H1 (cell line): ENCODE measurements around the gene CAMTA1. TPM values are rescaled to one million over a fixed set of nuclear protein-coding genes. Genes with fewer than 3 reads are reported as not detected.

ENCODE experiments used
- CTCF ChIA-PET: fragments of 300-600 bp; sonication (Branson Sonifier 250); formaldehyde crosslinking; loops from one replicate; lab custom pipeline; 2021; ENCODE audit not compliant: partially characterized antibody; lab: Charles Lee
- POLR2A ChIA-PET: fragments of 300-600 bp; sonication (Branson Sonifier 250); formaldehyde crosslinking; loops from one replicate; lab custom pipeline; 2021; ENCODE audit warnings: inconsistent platforms; ENCODE audit not compliant: partially characterized antibody; lab: Charles Lee
- DNase-seq, 2 experiments: peaks; one replicate each; pipeline versions ENCODE4 v3.0.0 to v3.0.0-alpha.2; 2010 to 2022; ENCODE audit warnings: low spot score in 2 of 2, low read depth in 1 of 2, mixed read lengths in 1 of 2
- FAIRE-seq: peaks from 2 replicates; lab custom pipeline; 2011; peaks lifted over from hg19 to GRCh38; lab: Jason Lieb, UNC
- H2AFZ ChIP-seq: 2 replicates; pipeline ENCODE4 v1.8.1; 2012; ENCODE audit warnings: low read length, inconsistent platforms
- H2AK5ac ChIP-seq: 2 replicates; pipeline ENCODE4 v1.6.1; 2013; ENCODE audit warnings: low read depth, low read length
- H2BK120ac ChIP-seq: replicated peaks from 2 replicates; pipeline ENCODE3; 2013; ENCODE audit warnings: low read depth, low read length, inconsistent platforms
- H2BK12ac ChIP-seq: 2 replicates; pipeline ENCODE4 v1.6.1; 2013; ENCODE audit warnings: low read depth, low read length
- H2BK15ac ChIP-seq: 2 replicates; pipeline ENCODE4 v1.6.1; 2013; ENCODE audit warnings: low read length
- H2BK20ac ChIP-seq: 2 replicates; pipeline ENCODE4 v1.6.1; 2013; ENCODE audit warnings: low read length
- H2BK5ac ChIP-seq: 2 replicates; pipeline ENCODE4 v1.6.1; 2013; ENCODE audit warnings: low read depth, low read length
- H3K14ac ChIP-seq: 2 replicates; pipeline ENCODE4 v1.6.1; 2013; ENCODE audit warnings: inconsistent platforms; ENCODE audit not compliant: insufficient read length
- H3K18ac ChIP-seq: 2 replicates; pipeline ENCODE4 v1.6.1; 2013; ENCODE audit warnings: low read length; ENCODE audit errors: extremely low read depth
- H3K23ac ChIP-seq: 2 replicates; pipeline ENCODE4 v1.6.1; 2013; ENCODE audit warnings: inconsistent platforms; ENCODE audit not compliant: insufficient read length
- H3K23me2 ChIP-seq: 2 replicates; pipeline ENCODE4 v1.6.1; 2013; ENCODE audit warnings: low read depth, low read length
- H3K27ac ChIP-seq: 2 replicates; pipeline ENCODE4 v1.6.1; 2011; ENCODE audit warnings: low read depth, low read length, inconsistent platforms
- H3K27me3 ChIP-seq, 4 experiments: replicated peaks in 1 of 4; 1 replicate in 1 of 4; 2 replicates in 3 of 4; pipeline versions ENCODE4 v1.6.1 to v1.8.1; 2011 to 2013; ENCODE audit warnings: low read length in 3 of 4, mild to moderate bottlenecking in 3 of 4, inconsistent platforms in 2 of 4, mixed read lengths in 2 of 4, moderate library complexity in 1 of 4; ENCODE audit not compliant: control insufficient read depth in 3 of 4, insufficient read depth in 3 of 4; ENCODE audit errors: extremely low read depth in 1 of 4
- H3K36me3 ChIP-seq, 4 experiments: 2 replicates each; pipeline versions ENCODE4 v1.6.1 to v1.8.1; 2011 to 2013; ENCODE audit warnings: mild to moderate bottlenecking in 4 of 4, low read length in 3 of 4, moderate library complexity in 2 of 4, control low read depth in 1 of 4, inconsistent platforms in 1 of 4; ENCODE audit not compliant: insufficient read depth in 4 of 4, control insufficient read depth in 2 of 4
- H3K4ac ChIP-seq: replicated peaks from 2 replicates; pipeline ENCODE3; 2013; ENCODE audit warnings: low read length, low read depth, mixed read lengths, inconsistent platforms; ENCODE audit not compliant: insufficient read length
- H3K4me1 ChIP-seq, 4 experiments: replicated peaks in 1 of 4; 1 replicate in 1 of 4; 2 replicates in 3 of 4; pipeline versions ENCODE4 v1.6.1 to v1.8.1; 2011 to 2013; ENCODE audit warnings: low read length in 3 of 4, inconsistent platforms in 2 of 4, mixed read lengths in 1 of 4; ENCODE audit not compliant: insufficient read depth in 4 of 4, control insufficient read depth in 3 of 4
- H3K4me2 ChIP-seq, 2 experiments: 2 replicates each; pipeline versions ENCODE4 v1.6.1 to v1.8.1; 2011 to 2013; ENCODE audit warnings: low read depth in 2 of 2, low read length in 2 of 2, control low read depth in 1 of 2, inconsistent platforms in 1 of 2, mild to moderate bottlenecking in 1 of 2; ENCODE audit not compliant: insufficient read depth in 1 of 2
- H3K4me3 ChIP-seq, 4 experiments: fragments of 200-600, 300-600 bp in 1 of 4; sonication (generic), shearing (Covaris generic), sonication (Bioruptor Twin) in 1 of 4; 2 replicates each; pipeline versions ENCODE4 v1.5.1 to v1.8.1; 2011 to 2016; ENCODE audit warnings: low read length in 4 of 4, low read depth in 3 of 4, control low read depth in 2 of 4, inconsistent platforms in 2 of 4, mild to moderate bottlenecking in 2 of 4, mixed read lengths in 1 of 4, moderate library complexity in 1 of 4; ENCODE audit not compliant: insufficient read depth in 2 of 4; ENCODE audit errors: extremely low read depth in 1 of 4
- H3K56ac ChIP-seq: replicated peaks from 2 replicates; pipeline ENCODE3; 2013; ENCODE audit warnings: low read depth, mild to moderate bottlenecking, mixed read lengths, low read length, inconsistent platforms; ENCODE audit not compliant: insufficient read length
- H3K79me1 ChIP-seq: 2 replicates; pipeline ENCODE4 v1.6.1; 2013; ENCODE audit warnings: low read depth, low read length, control low read depth
- H3K79me2 ChIP-seq, 2 experiments: 2 replicates each; pipeline versions ENCODE4 v1.6.1 to v1.8.1; 2012 to 2013; ENCODE audit warnings: low read length in 2 of 2, mild to moderate bottlenecking in 2 of 2, inconsistent platforms in 1 of 2; ENCODE audit not compliant: insufficient read depth in 2 of 2, control insufficient read depth in 1 of 2
- H3K9ac ChIP-seq, 4 experiments: replicated peaks in 1 of 4; 1 replicate in 1 of 4; 2 replicates in 3 of 4; pipeline versions ENCODE4 v1.6.1 to v1.8.1; 2011 to 2013; ENCODE audit warnings: low read depth in 3 of 4, low read length in 3 of 4, control low read depth in 2 of 4, mild to moderate bottlenecking in 2 of 4, moderate library complexity in 2 of 4, inconsistent platforms in 1 of 4; ENCODE audit errors: extremely low read depth in 1 of 4
- H3K9me3 ChIP-seq, 2 experiments: 2 replicates each; pipeline versions ENCODE4 v1.6.1 to v1.8.1; 2012 to 2013; ENCODE audit warnings: mild to moderate bottlenecking in 2 of 2, moderate library complexity in 2 of 2, control low read depth in 1 of 2, inconsistent platforms in 1 of 2, low read depth in 1 of 2, low read length in 1 of 2, mixed read lengths in 1 of 2; ENCODE audit not compliant: insufficient read depth in 2 of 2
- H4K20me1 ChIP-seq, 2 experiments: replicated peaks in 1 of 2; 2 replicates each; pipeline versions ENCODE3 to v1.8.1; 2011 to 2013; ENCODE audit warnings: inconsistent platforms in 2 of 2, low read length in 2 of 2, mild to moderate bottlenecking in 1 of 2; ENCODE audit not compliant: insufficient read depth in 2 of 2, control insufficient read depth in 1 of 2
- H4K5ac ChIP-seq: 2 replicates; pipeline ENCODE4 v1.6.1; 2013; ENCODE audit warnings: low read length, low read depth, mixed read lengths, inconsistent platforms; ENCODE audit not compliant: insufficient read length
- H4K8ac ChIP-seq: 2 replicates; pipeline ENCODE4 v1.8.0; 2013; ENCODE audit warnings: mild to moderate bottlenecking, moderate library complexity, low read length, inconsistent platforms; ENCODE audit not compliant: insufficient read depth; ENCODE audit errors: extremely low read depth
- H4K91ac ChIP-seq: replicated peaks from 2 replicates; pipeline ENCODE3; 2013; ENCODE audit warnings: low read length, mixed read lengths, inconsistent platforms; ENCODE audit not compliant: insufficient read length
- CTCF ChIP-seq, 3 experiments: IDR thresholded peaks; 1 replicate in 2 of 3; 2 replicates in 1 of 3; pipeline versions ENCODE4 v1.5.1 to v1.6.1; 2011; ENCODE audit warnings: low read length in 3 of 3, mild to moderate bottlenecking in 3 of 3, inconsistent platforms in 2 of 3, low read depth in 1 of 3, moderate library complexity in 1 of 3; ENCODE audit not compliant: insufficient read depth in 1 of 3; ENCODE audit errors: control extremely low read depth in 1 of 3
- MAX ChIP-seq: IDR thresholded peaks from 2 replicates; pipeline ENCODE4 v1.6.1; 2012; ENCODE audit warnings: inconsistent platforms
- RAD21 ChIP-seq, 2 experiments: IDR thresholded peaks in 1 of 2; conservative IDR thresholded peaks in 1 of 2; 2 replicates each; pipeline ENCODE4 v1.6.1; 2011; ENCODE audit warnings: low read depth in 2 of 2, low read length in 2 of 2, improper control_type of control experiment in 1 of 2, inconsistent platforms in 1 of 2, mild to moderate bottlenecking in 1 of 2, moderate library complexity in 1 of 2
- RFX5 ChIP-seq: IDR thresholded peaks from 2 replicates; pipeline ENCODE4 v1.6.1; 2011; ENCODE audit warnings: low read depth, low read length, improper control_type of control experiment, borderline replicate concordance
- WGBS, 2 experiments: shearing (Covaris generic) in 1 of 2; methylation state at CpG; one replicate each; pipeline versions ENCODE4 v1.1.6 to v1.1.7; 2013 to 2015; ENCODE audit warnings: low lambda C conversion rate in 2 of 2, mixed read lengths in 2 of 2, inconsistent platforms in 1 of 2, low coverage in 1 of 2, missing lambda C conversion rate in 1 of 2; ENCODE audit not compliant: insufficient replicate concordance in 2 of 2, insufficient coverage in 1 of 2, insufficient read length in 1 of 2; ENCODE audit errors: extremely low coverage in 1 of 2, missing lambda C conversion rate in 1 of 2; 5-methylcytosine and 5-hydroxymethylcytosine counted together
- polyA plus RNA-seq, 7 experiments: library from polyadenylated mRNA; depleted of rRNA in 3 of 7; stranded (reverse) in 5 of 7; unstranded in 2 of 7; fragments of >200 nt in 5 of 7; fragments of 200-250 nt in 2 of 7; gene quantifications; 1 replicate in 5 of 7; 2 replicates in 1 of 7; 4 replicates in 1 of 7; pipeline versions ENCODE4 v1.2.1 to v1.2.3, GENCODE V29; 2011 to 2013; ENCODE audit warnings: missing spikeins in 2 of 7, mixed read lengths in 2 of 7
- total RNA-seq: library from RNA; stranded (reverse); fragmentation: NEBNext Ultra II Directional; extraction: Animal tissue kit (Norgen Biotek cat#: 25700); gene quantifications from 2 replicates; pipeline ENCODE4 v1.2.1, GENCODE V29; 2021

Gene CAMTA1
- total and polyA plus RNA-seq, 2 of the 8 experiments (the other 6 are each of a cell fraction or from before 2014, with no cell fraction given), result 65.0 to 119 TPM

GRCh38 chr1:6987940-6988339 is 202.7 kb downstream of the CAMTA1 start:
- peaks cover 0 to 8% (median 2%) of the 10 kb centered on the region in 4 experiments; a peak in 2 of 7 replicates for H3K4me1 ChIP-seq

More at GRCh38 chr1:6987940-6988339, 202.7 kb downstream of the CAMTA1 start:
- Histone ChIP-seq H2BK20ac (no peak overlapping the region), H3K56ac (no peak overlapping the region), H3K27me3 (no peaks in the 10 kb centered on the region), H3K79me1 (no peaks in the 10 kb centered on the region), H2AFZ (no peak overlapping the region), H3K4me2 (no peak overlapping the region), H2BK12ac (peak overlapping the region; percentile 75; the same call in 1 of the 2 replicates), H2BK15ac (no peak overlapping the region)
- no peak for DNase-seq
- FAIRE-seq, result no peak
- ChIA-PET CTCF (interaction anchor here (0.6 to 2.3 kb wide), 15 partner anchors 9 to 751 kb away, joined by 3 to 14 read pairs (median 3); no protein-coding TSS in a partner anchor), POLR2A (interaction anchor here (1.1 kb wide), 1 partner anchor 9 kb away, joined by 3 read pairs; no protein-coding TSS in a partner anchor)
- TF ChIP-seq RAD21 (IDR thresholded peaks at IDR 0.05 in 1 of 2, conservative IDR thresholded peaks at IDR 0.05 in 1 of 2; ENCODE audit: low read depth in 2 of 2, low read length in 2 of 2) (peak in 1 of 2 experiments; percentile 33; a peak in 2 of 4 replicates), CTCF (IDR thresholded peaks at IDR 0.05; ENCODE audit: control extremely low read depth in 1 of 3, insufficient read depth in 1 of 3, low read depth in 1 of 3, low read length in 3 of 3) (peak; percentile 26 to 52 (median 41)), MAX (no peak), RFX5 (no peak)
- TF ChIP-seq, all 59 proteins: peak for 2
- no peak overlapping the region for H3K23ac ChIP-seq
- no peak overlapping the region; the same call in 1 of the 2 replicates for H4K8ac ChIP-seq
- H3K36me3 ChIP-seq, result no peaks in the 10 kb centered on the region
- H2AK5ac ChIP-seq, result no peak overlapping the region
- no peaks in the 10 kb centered on the region for H3K9me3 ChIP-seq
- no peak overlapping the region for H4K91ac ChIP-seq
- H3K9ac ChIP-seq, result no peak overlapping the region
- no peak overlapping the region for H3K14ac ChIP-seq
- no peak overlapping the region for H3K4ac ChIP-seq
- H3K79me2 ChIP-seq, result no peaks in the 10 kb centered on the region
- no peak overlapping the region for H3K18ac ChIP-seq
- H3K23me2 ChIP-seq, result peaks cover 6% of the 10 kb centered on the region; the same call in 1 of the 2 replicates
- no peak overlapping the region for H2BK5ac ChIP-seq
- WGBS, 2 experiments, result 93% methylated on average over 9 of the region's 9 CpGs; no CpG with 5 or more reads in 1 of the 2 experiments
- H3K27ac ChIP-seq, result no peak overlapping the region
- H4K5ac ChIP-seq, result no peak overlapping the region
- H4K20me1 ChIP-seq, result no peaks in the 10 kb centered on the region
- H2BK120ac ChIP-seq, result no peak overlapping the region
- H3K4me3 ChIP-seq, result no peak overlapping the region
